ENCODE results near the gene BRSK2.

DNA sequence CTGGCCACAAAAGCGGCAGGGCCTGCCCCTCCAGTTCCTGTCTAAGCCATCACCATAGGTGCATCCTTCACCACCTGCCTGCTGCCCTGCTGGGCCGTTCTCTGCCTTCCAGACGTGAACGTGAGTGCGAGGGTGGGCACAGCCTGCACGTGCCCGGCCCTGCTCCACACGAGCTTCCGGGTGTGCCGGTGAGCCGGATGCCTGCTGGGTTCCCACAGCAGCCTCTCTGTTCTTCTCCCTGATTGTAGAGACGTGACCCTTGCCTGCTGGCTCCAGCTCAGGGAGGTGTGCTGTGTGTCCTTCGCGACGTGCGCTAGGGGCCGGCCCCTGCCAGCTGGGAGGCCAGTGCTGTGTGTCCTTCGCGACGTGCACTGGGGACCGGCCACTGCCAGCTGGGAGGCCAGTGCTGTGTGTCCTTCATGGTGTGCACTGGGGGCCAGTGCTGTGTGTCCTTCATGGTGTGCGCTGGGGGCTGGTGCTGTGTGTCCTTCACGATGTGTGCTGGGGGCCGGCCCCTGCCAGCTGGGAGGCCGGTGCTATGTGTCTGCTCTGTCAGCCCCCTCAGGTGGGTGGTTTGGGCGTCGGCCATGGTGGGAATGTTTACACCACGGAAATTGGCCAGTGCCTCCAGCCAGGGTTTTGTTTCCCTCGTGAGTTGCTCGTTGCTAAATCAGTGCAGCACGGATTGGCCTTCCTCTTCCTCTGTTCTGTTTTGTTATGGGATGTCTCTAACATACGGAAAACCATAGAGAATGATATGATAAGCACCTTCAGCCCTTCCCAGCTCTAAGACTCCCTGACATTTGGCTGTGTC, 35.4 kb upstream of the BRSK2 start:
- TF ChIP-seq, protein P1, sequence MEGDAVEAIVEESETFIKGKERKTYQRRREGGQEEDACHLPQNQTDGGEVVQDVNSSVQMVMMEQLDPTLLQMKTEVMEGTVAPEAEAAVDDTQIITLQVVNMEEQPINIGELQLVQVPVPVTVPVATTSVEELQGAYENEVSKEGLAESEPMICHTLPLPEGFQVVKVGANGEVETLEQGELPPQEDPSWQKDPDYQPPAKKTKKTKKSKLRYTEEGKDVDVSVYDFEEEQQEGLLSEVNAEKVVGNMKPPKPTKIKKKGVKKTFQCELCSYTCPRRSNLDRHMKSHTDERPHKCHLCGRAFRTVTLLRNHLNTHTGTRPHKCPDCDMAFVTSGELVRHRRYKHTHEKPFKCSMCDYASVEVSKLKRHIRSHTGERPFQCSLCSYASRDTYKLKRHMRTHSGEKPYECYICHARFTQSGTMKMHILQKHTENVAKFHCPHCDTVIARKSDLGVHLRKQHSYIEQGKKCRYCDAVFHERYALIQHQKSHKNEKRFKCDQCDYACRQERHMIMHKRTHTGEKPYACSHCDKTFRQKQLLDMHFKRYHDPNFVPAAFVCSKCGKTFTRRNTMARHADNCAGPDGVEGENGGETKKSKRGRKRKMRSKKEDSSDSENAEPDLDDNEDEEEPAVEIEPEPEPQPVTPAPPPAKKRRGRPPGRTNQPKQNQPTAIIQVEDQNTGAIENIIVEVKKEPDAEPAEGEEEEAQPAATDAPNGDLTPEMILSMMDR (conservative IDR thresholded peaks at IDR 0.05 in 1 of 2, IDR thresholded peaks at IDR 0.05 in 1 of 2; ENCODE audit: low read depth in 1 of 2, low read length in 2 of 2), result no peak
- TF ChIP-seq EZH2 (IDR thresholded peaks at IDR 0.05; ENCODE audit: low read length, missing control alignments), result no peak
